GM20000 (cell line): ENCODE data around the gene SLC22A14.
"Not testable (repeated sequence)": the region's sequence is repeated elsewhere in the genome, so short reads cannot be mapped to it uniquely, and the experiment has no call there.

Experiments used
- DNase-seq: peaks from one replicate; pipeline ENCODE4 v3.0.0; 2012; ENCODE audit warnings: low spot score
- CTCF ChIP-seq: IDR thresholded peaks from 2 replicates; pipeline ENCODE4 v1.5.1; 2012; ENCODE audit warnings: mild to moderate bottlenecking, control low read depth; ENCODE audit errors: extremely low read depth, missing control alignments

The SLC22A14 gene

GRCh38 chr3:38314112-38314763 lies 32.1 kb downstream of the SLC22A14 start:
- no peak for TF ChIP-seq CTCF
- no peak for DNase-seq

- DNase-seq, result no peak
- no peak for TF ChIP-seq CTCF
Observed at GRCh38 chr3:38314764-38315487, 32.8 kb downstream of the SLC22A14 start.

- no peak for DNase-seq
- no peak for TF ChIP-seq CTCF
Observed at GRCh38 chr3:38315488-38316230, 33.6 kb downstream of the SLC22A14 start.

GRCh38 chr3:38316356-38317191 lies 34.5 kb downstream of the SLC22A14 start:
- DNase-seq, result no peak
- no peak for TF ChIP-seq CTCF

- no peak for DNase-seq
- TF ChIP-seq CTCF, result no peak
Observed at GRCh38 chr3:38317192-38317759, 35.2 kb downstream of the SLC22A14 start.

- no peak for DNase-seq
- no peak for TF ChIP-seq CTCF
Observed at GRCh38 chr3:38318766-38319671, 36.9 kb downstream of the SLC22A14 start.

- DNase-seq, result not testable (repeated sequence)
Observed at GRCh38 chr3:38320638-38321037, 38.5 kb downstream of the SLC22A14 start.
